Rectal smooth muscle tissue (tissue), 1 donor: ENCODE measurements around the gene HP.
A peak's percentile ranks its signal among the peaks of the same experiment; 100 is the strongest.
"Not testable (repeated sequence)": the region's sequence is repeated elsewhere in the genome, so short reads cannot be mapped to it uniquely, and the experiment has no call there.

Source experiments
- H3K27ac ChIP-seq: one replicate; pipeline ENCODE4 v1.7.0; 2013; ENCODE audit warnings: low read depth, low read length, inconsistent platforms
- H3K27me3 ChIP-seq: one replicate; pipeline ENCODE4 v1.7.0; 2013; ENCODE audit warnings: low read length; ENCODE audit not compliant: control insufficient read depth, insufficient read depth
- H3K36me3 ChIP-seq: one replicate; pipeline ENCODE4 v1.7.0; 2013; ENCODE audit warnings: low read length; ENCODE audit not compliant: control insufficient read depth, insufficient read depth
- H3K4me1 ChIP-seq: one replicate; pipeline ENCODE4 v1.7.0; 2013; ENCODE audit warnings: low read length; ENCODE audit not compliant: control insufficient read depth, insufficient read depth
- H3K4me3 ChIP-seq: one replicate; pipeline ENCODE4 v1.7.0; 2013; ENCODE audit warnings: low read length
- H3K9ac ChIP-seq: one replicate; pipeline ENCODE4 v1.7.0; 2013; ENCODE audit warnings: low read length

Gene HP

GRCh38 chr16:72073560-72074230, 19.4 kb downstream of the HP start:
- Histone ChIP-seq H3K4me1 (no peaks in the 10 kb centered on the region), H3K9ac (no peak overlapping the region), H3K27me3 (no peaks in the 10 kb centered on the region), H3K4me3 (no peak overlapping the region), H3K27ac (no peak overlapping the region), H3K36me3 (no peaks in the 10 kb centered on the region)

GRCh38 chr16:72075067-72075466, 20.8 kb downstream of the HP start:
- not testable (repeated sequence) for H3K4me1 ChIP-seq, H3K27ac ChIP-seq, H3K36me3 ChIP-seq, H3K9ac ChIP-seq, H3K27me3 ChIP-seq, H3K4me3 ChIP-seq

- not testable (repeated sequence) for H3K4me3 ChIP-seq, H3K4me1 ChIP-seq, H3K9ac ChIP-seq, H3K27ac ChIP-seq, H3K27me3 ChIP-seq, H3K36me3 ChIP-seq
Observed at GRCh38 chr16:72076991-72077706, 22.8 kb downstream of the HP start.

- Histone ChIP-seq H3K27ac (no peak overlapping the region), H3K36me3 (peaks cover 10% of the 10 kb centered on the region), H3K4me3 (no peak overlapping the region)
Observed at GRCh38 chr16:72083778-72084404, 29.6 kb downstream of the HP start.

GRCh38 chr16:72084445-72084844, 30.1 kb downstream of the HP start:
- Histone ChIP-seq H3K36me3 (peaks cover 14% of the 10 kb centered on the region), H3K27me3 (no peaks in the 10 kb centered on the region), H3K4me1 (no peaks in the 10 kb centered on the region), H3K4me3 (no peak overlapping the region), H3K27ac (no peak overlapping the region), H3K9ac (no peak overlapping the region)

More at GRCh38 chr16:72083778-72084404, 29.6 kb downstream of the HP start:
- no peaks in the 10 kb centered on the region for H3K27me3 ChIP-seq
- no peaks in the 10 kb centered on the region for H3K4me1 ChIP-seq
- H3K9ac ChIP-seq: no peak overlapping the region

- Histone ChIP-seq H3K27ac (no peak overlapping the region), H3K27me3 (no peaks in the 10 kb centered on the region), H3K4me3 (no peak overlapping the region), H3K36me3 (peaks cover 17% of the 10 kb centered on the region), H3K9ac (no peak overlapping the region), H3K4me1 (no peaks in the 10 kb centered on the region)
Observed at GRCh38 chr16:72085002-72085401, 30.7 kb downstream of the HP start.

GRCh38 chr16:72091217-72091616, 36.9 kb downstream of the HP start:
- peaks cover 18% of the 10 kb centered on the region for H3K36me3 ChIP-seq
- H3K27ac ChIP-seq: no peak overlapping the region
- H3K4me1 ChIP-seq: peaks cover 18% of the 10 kb centered on the region
- H3K9ac ChIP-seq: no peak overlapping the region
- no peak overlapping the region for H3K4me3 ChIP-seq
- H3K27me3 ChIP-seq: no peaks in the 10 kb centered on the region

GRCh38 chr16:72092832-72093447, 38.6 kb downstream of the HP start:
- peak overlapping the region; percentile 93 for H3K4me3 ChIP-seq
- H3K36me3 ChIP-seq: peaks cover 24% of the 10 kb centered on the region
- peak overlapping the region; percentile 57 for H3K9ac ChIP-seq
- H3K27ac ChIP-seq: peak overlapping the region; percentile 88
- peaks cover 18% of the 10 kb centered on the region for H3K4me1 ChIP-seq
- no peaks in the 10 kb centered on the region for H3K27me3 ChIP-seq

- Histone ChIP-seq H3K27me3 (no peaks in the 10 kb centered on the region), H3K36me3 (peaks cover 23% of the 10 kb centered on the region), H3K4me1 (peaks cover 18% of the 10 kb centered on the region), H3K4me3 (peak within 1 kb of the TSS; percentile 99), H3K9ac (peak within 1 kb of the TSS; percentile 81), H3K27ac (peak within 1 kb of the TSS; percentile 93)
Observed at GRCh38 chr16:72093448-72094265, 39.4 kb downstream of the HP start, which contains the start of the genes DHX38 and TXNL4B. Gene DHX38, plus strand, starts transcription at chr16:72093847. Its CDS starts 2,311 bp downstream, at chr16:72096158. Gene TXNL4B, minus strand, starts transcription at chr16:72093620. Its CDS starts 2,871 bp downstream, at chr16:72090749.

- H3K36me3 ChIP-seq: peaks cover 22% of the 10 kb centered on the region
- H3K9ac ChIP-seq: peak overlapping the region; percentile 81
- peak overlapping the region; percentile 99 for H3K4me3 ChIP-seq
- H3K4me1 ChIP-seq: peaks cover 18% of the 10 kb centered on the region
- peak overlapping the region; percentile 93 for H3K27ac ChIP-seq
- H3K27me3 ChIP-seq: no peaks in the 10 kb centered on the region
Observed at GRCh38 chr16:72094266-72094610, 39.9 kb downstream of the HP start.

GRCh38 chr16:72098936-72099335, 44.6 kb downstream of the HP start:
- no peaks in the 10 kb centered on the region for H3K27me3 ChIP-seq
- H3K4me3 ChIP-seq: no peak overlapping the region
- no peak overlapping the region for H3K27ac ChIP-seq
- peaks cover 13% of the 10 kb centered on the region for H3K4me1 ChIP-seq
- no peak overlapping the region for H3K9ac ChIP-seq
- peaks cover 63% of the 10 kb centered on the region for H3K36me3 ChIP-seq
